CD4-positive, alpha-beta memory T cell (primary cell): Measurements from ENCODE around the gene HID1. TPM values are rescaled to one million over a fixed set of nuclear protein-coding genes. Genes with fewer than 3 reads are reported as not detected.
A peak's percentile ranks its signal among the peaks of the same experiment; 100 is the strongest.
"Not testable (repeated sequence)": the region's sequence is repeated elsewhere in the genome, so short reads cannot be mapped to it uniquely, and the experiment has no call there.

Experiments
- CTCF ChIA-PET: fragments of 350-600 bp; sonication (Branson Sonifier 250); formaldehyde crosslinking; loops from one replicate; lab custom pipeline; 2021; ENCODE audit warnings: inconsistent platforms; ENCODE audit not compliant: partially characterized antibody; lab: Charles Lee
- POLR2A ChIA-PET: fragments of 350-600 bp; sonication (Branson Sonifier 250); formaldehyde crosslinking; loops from one replicate; lab custom pipeline; 2021; ENCODE audit not compliant: partially characterized antibody; lab: Charles Lee
- DNase-seq, 5 donors: peaks; one replicate each; pipeline versions ENCODE4 v3.0.0 to v3.0.0-alpha.2; 2020 to 2022; ENCODE audit warnings: mixed read lengths in 1 of 5
- H3K27ac ChIP-seq: one replicate; pipeline ENCODE4 v1.7.0; 2013; ENCODE audit warnings: low read depth, low read length
- H3K27me3 ChIP-seq: 2 replicates; pipeline ENCODE4 v1.7.0; 2013; ENCODE audit warnings: mild to moderate bottlenecking, low read length, moderate library complexity; ENCODE audit not compliant: insufficient read depth
- H3K36me3 ChIP-seq: 2 replicates; pipeline ENCODE4 v1.7.0; 2013; ENCODE audit warnings: mild to moderate bottlenecking, low read length, moderate library complexity; ENCODE audit not compliant: insufficient read depth
- H3K4me1 ChIP-seq: 2 replicates; pipeline ENCODE4 v1.7.0; 2013; ENCODE audit warnings: mild to moderate bottlenecking, low read length, moderate library complexity; ENCODE audit not compliant: insufficient read depth
- H3K4me3 ChIP-seq, 2 donors: one replicate each; pipeline ENCODE4 v1.7.0; 2013; ENCODE audit warnings: low read length in 2 of 2, mild to moderate bottlenecking in 1 of 2
- H3K9me3 ChIP-seq, 2 donors: one replicate each; pipeline ENCODE4 v1.7.0; 2013; ENCODE audit warnings: low read length in 2 of 2, control low read depth in 1 of 2; ENCODE audit not compliant: control insufficient read depth in 1 of 2
- H3K27ac Mint-ChIP-seq, 7 donors: one replicate each; pipeline ENCODE4 v1.8.0; 2020 to 2021; ENCODE audit warnings: mixed read lengths in 7 of 7, mild to moderate bottlenecking in 6 of 7, inconsistent platforms in 3 of 7, moderate library complexity in 3 of 7
- H3K27me3 Mint-ChIP-seq, 2 donors: one replicate each; pipeline ENCODE4 v1.8.0; 2020 to 2021; ENCODE audit warnings: mixed read lengths in 2 of 2
- H3K36me3 Mint-ChIP-seq, 2 donors: one replicate each; pipeline ENCODE4 v1.8.0; 2020 to 2021; ENCODE audit warnings: mixed read lengths in 2 of 2, inconsistent platforms in 1 of 2, mild to moderate bottlenecking in 1 of 2
- H3K4me1 Mint-ChIP-seq, 4 donors: one replicate each; pipeline ENCODE4 v1.8.0; 2020 to 2021; ENCODE audit warnings: mixed read lengths in 4 of 4, mild to moderate bottlenecking in 1 of 4
- H3K4me3 Mint-ChIP-seq, 8 donors: one replicate each; pipeline ENCODE4 v1.8.0; 2020 to 2021; ENCODE audit warnings: mixed read lengths in 8 of 8, mild to moderate bottlenecking in 7 of 8, moderate library complexity in 6 of 8, inconsistent platforms in 3 of 8
- H3K9me3 Mint-ChIP-seq, 8 donors: one replicate each; pipeline ENCODE4 v1.8.0; 2020 to 2021; ENCODE audit warnings: mixed read lengths in 8 of 8, mild to moderate bottlenecking in 5 of 8, inconsistent platforms in 3 of 8, moderate library complexity in 1 of 8
- intact Hi-C: fragments of 100-400 bp; cut with micrococcal nuclease; formaldehyde crosslinking; loops from one replicate; pipeline ENCODE4 v1.15.1; 2023
- polyA plus RNA-seq, 2 donors: library from polyadenylated mRNA; unstranded; fragments of 300-500 nt; fragmentation: Illumina TruSeq; gene quantifications; one replicate each; pipeline ENCODE4 v1.2.3, GENCODE V29; 2021
- total RNA-seq, 2 experiments: library from RNA; stranded (reverse); gene quantifications; one replicate each; pipeline ENCODE4 v1.2.3, GENCODE V29; 2021

The HID1 gene
- total and polyA plus RNA-seq, 4 experiments from 2014 or later: 3.0 to 19.5 (median 11.3) TPM

DNA sequence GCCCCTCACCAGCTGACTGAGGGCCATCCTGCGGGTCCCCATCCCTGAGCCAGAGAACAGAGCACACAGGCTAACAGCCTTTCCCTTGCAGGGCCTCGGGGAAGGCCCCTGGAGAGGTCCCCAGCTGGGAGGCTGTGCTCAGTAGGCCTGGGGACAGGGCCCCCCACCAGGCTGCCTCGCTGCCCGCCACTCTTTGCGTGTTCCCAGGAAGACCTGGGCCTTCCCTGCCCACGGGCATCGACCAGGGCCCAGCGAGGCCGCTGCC lies 785 bp downstream of the HID1 start:
- DNase-seq: no peak
- Histone ChIP-seq H3K27me3 (no peaks in the 10 kb centered on the region), H3K36me3 (no peaks in the 10 kb centered on the region), H3K9me3 (no peaks in the 10 kb centered on the region), H3K4me3 (peak overlapping the region in 1 of 2 donors; percentile 62), H3K4me1 (peaks cover 15% of the 10 kb centered on the region), H3K27ac (no peak overlapping the region)
- Mint-ChIP-seq H3K27me3 (peaks cover 3 to 5% of the 10 kb centered on the region in 2 donors), H3K36me3 (no peaks in the 10 kb centered on the region), H3K4me3 (peak overlapping the region in 7 of 8 donors; percentile 56 to 92 (median 71)), H3K4me1 (peaks cover 4 to 11% (median 7%) of the 10 kb centered on the region in 4 donors), H3K27ac (peak overlapping the region in 2 of 7 donors; percentile 52 to 57), H3K9me3 (no peaks in the 10 kb centered on the region)
- intact Hi-C loops: loop anchor here (1.0 to 2.0 kb wide), 2 partner anchors 16 to 75 kb away; partner anchors contain the start of genes ATP5PD, CDR2L and KCTD2
- POLR2A ChIA-PET: interaction anchor here (1.3 to 3.0 kb wide), 9 partner anchors 11 to 233 kb away, joined by 4 to 25 read pairs (median 5); partner anchors contain the start of genes CDR2L and MRPL58
- CTCF ChIA-PET: interaction anchor here (1.5 to 6.6 kb wide), 3 partner anchors 13 to 142 kb away, joined by 8 to 80 read pairs (median 8); partner anchors contain the start of gene CDR2L

- Histone ChIP-seq H3K9me3 (no peaks in the 10 kb centered on the region), H3K4me3 (no peak overlapping the region), H3K4me1 (peaks cover 15% of the 10 kb centered on the region), H3K36me3 (no peaks in the 10 kb centered on the region), H3K27ac (no peak overlapping the region), H3K27me3 (no peaks in the 10 kb centered on the region)
- intact Hi-C loops: no loop called here
- ChIA-PET CTCF (interaction anchor here (1.5 to 6.6 kb wide), 3 partner anchors 12 to 142 kb away, joined by 8 to 80 read pairs (median 8); partner anchors contain the start of gene CDR2L), POLR2A (interaction anchor here (1.4 to 2.3 kb wide), 6 partner anchors 10 to 231 kb away, joined by 4 to 12 read pairs (median 6); partner anchors contain the start of gene CDR2L)
- no peak for DNase-seq
- Mint-ChIP-seq H3K9me3 (no peaks in the 10 kb centered on the region), H3K27me3 (peaks cover 3 to 5% of the 10 kb centered on the region in 2 donors), H3K27ac (peak overlapping the region in 4 of 7 donors; percentile 52 to 74 (median 64)), H3K36me3 (no peaks in the 10 kb centered on the region), H3K4me1 (peaks cover 4 to 11% (median 7%) of the 10 kb centered on the region in 4 donors), H3K4me3 (peak overlapping the region in 7 of 8 donors; percentile 56 to 92 (median 69))
Observed at GRCh38 chr17:74971069-74971841, 1.3 kb downstream of the HID1 start.

DNA sequence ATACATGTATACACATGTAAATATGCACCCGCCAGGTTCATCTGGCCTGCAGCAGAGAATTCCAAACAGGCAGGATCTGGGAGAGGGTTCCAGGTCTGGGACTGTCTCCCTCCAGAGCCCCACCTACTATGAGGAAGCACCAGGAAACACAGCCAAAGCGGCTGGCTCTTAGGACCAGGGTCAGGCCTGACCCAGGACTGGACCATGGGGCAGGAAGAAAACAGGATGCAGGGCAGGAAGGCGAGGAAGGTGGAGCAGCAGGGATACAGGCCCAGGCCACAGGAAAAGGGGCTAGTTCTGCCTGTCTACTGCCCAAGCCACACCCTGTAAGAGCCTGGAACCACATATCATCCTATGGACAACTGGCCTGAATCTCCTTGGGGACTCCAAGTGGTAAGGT lies 2.2 kb downstream of the HID1 start:
- Histone ChIP-seq H3K9me3 (no peaks in the 10 kb centered on the region), H3K27ac (no peak overlapping the region), H3K4me3 (no peak overlapping the region), H3K36me3 (no peaks in the 10 kb centered on the region), H3K4me1 (peaks cover 15% of the 10 kb centered on the region), H3K27me3 (no peaks in the 10 kb centered on the region)
- Mint-ChIP-seq H3K4me1 (peaks cover 4 to 11% (median 7%) of the 10 kb centered on the region in 4 donors), H3K9me3 (no peaks in the 10 kb centered on the region), H3K27me3 (peaks cover 3 to 5% of the 10 kb centered on the region in 2 donors), H3K4me3 (peak overlapping the region in 5 of 8 donors; percentile 27 to 81 (median 56)), H3K36me3 (no peaks in the 10 kb centered on the region), H3K27ac (peak overlapping the region in 1 of 7 donors; percentile 57)
- DNase-seq: no peak
- CTCF ChIA-PET: interaction anchor here (0.7 to 6.6 kb wide), 2 partner anchors 11 to 555 kb away, joined by 3 to 80 read pairs; no protein-coding TSS in a partner anchor
- intact Hi-C loops: no loop called here
- POLR2A ChIA-PET: interaction anchor here (1.8 kb wide), 1 partner anchor 9 kb away, joined by 8 read pairs; no protein-coding TSS in a partner anchor

GRCh38 chr17:74969501-74969900 lies 3.1 kb downstream of the HID1 start:
- not testable (repeated sequence) for H3K27ac ChIP-seq, H3K9me3 Mint-ChIP-seq, DNase-seq, H3K27me3 Mint-ChIP-seq, H3K4me3 ChIP-seq, H3K36me3 Mint-ChIP-seq, H3K9me3 ChIP-seq, H3K36me3 ChIP-seq, H3K27me3 ChIP-seq, H3K27ac Mint-ChIP-seq, H3K4me3 Mint-ChIP-seq
- intact Hi-C loops: loop anchor here (10.0 kb wide), 1 partner anchor 445 kb away; no protein-coding TSS in a partner anchor
- H3K4me1 Mint-ChIP-seq: peaks cover 4 to 11% (median 7%) of the 10 kb centered on the region in 4 donors
- ChIA-PET POLR2A (interaction anchor here (1.0 kb wide), 1 partner anchor 67 kb away, joined by 3 read pairs; no protein-coding TSS in a partner anchor), CTCF (interaction anchor here (0.7 to 6.6 kb wide), 3 partner anchors 10 to 555 kb away, joined by 3 to 80 read pairs (median 3); no protein-coding TSS in a partner anchor)
- H3K4me1 ChIP-seq: peaks cover 15% of the 10 kb centered on the region

- Histone ChIP-seq H3K36me3 (no peaks in the 10 kb centered on the region), H3K27me3 (no peaks in the 10 kb centered on the region), H3K4me3 (no peak overlapping the region), H3K9me3 (no peaks in the 10 kb centered on the region), H3K4me1 (peaks cover 15% of the 10 kb centered on the region), H3K27ac (no peak overlapping the region)
- Mint-ChIP-seq H3K36me3 (no peaks in the 10 kb centered on the region), H3K4me3 (peak overlapping the region in 1 of 8 donors; percentile 26), H3K4me1 (peaks cover 4 to 11% (median 6%) of the 10 kb centered on the region in 4 donors), H3K27me3 (no peaks in the 10 kb centered on the region), H3K9me3 (no peaks in the 10 kb centered on the region), H3K27ac (no peak overlapping the region)
- CTCF ChIA-PET: interaction anchor here (6.6 kb wide), 1 partner anchor 9 kb away, joined by 80 read pairs; no protein-coding TSS in a partner anchor
- POLR2A ChIA-PET: no interaction called here
- no peak for DNase-seq
- intact Hi-C loops: loop anchor here (10.0 kb wide), 1 partner anchor 446 kb away; no protein-coding TSS in a partner anchor
Observed at GRCh38 chr17:74968361-74968780, 4.2 kb downstream of the HID1 start.

DNA sequence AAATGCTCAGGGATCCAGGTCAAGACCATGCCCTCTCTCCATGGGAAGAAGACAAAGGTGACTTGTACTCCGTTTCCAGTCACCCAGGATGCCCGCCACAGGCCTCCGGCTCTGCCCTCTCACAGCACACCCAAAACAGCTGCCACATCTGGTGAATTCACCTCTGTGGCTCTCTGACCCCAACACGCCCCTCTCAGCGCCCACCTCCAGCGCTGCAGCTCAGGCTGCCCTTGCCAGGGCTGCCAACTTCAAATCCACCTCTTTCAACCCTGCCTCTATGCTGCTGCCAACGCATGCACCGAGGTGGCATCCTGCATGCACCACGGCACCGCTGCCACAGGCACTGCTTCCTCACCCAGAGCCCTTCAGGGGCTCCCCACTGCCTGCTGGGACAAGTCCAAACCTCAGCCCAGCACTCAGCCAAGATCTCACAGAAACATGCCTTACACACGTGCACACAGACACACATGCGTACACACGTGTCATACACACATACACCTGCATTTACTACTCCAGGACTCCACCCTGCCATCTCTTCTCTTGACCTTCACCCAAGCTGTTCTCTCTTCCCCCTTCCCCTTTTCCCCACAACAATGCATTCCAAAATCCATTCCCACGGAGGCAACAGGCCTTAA lies 7.5 kb downstream of the HID1 start:
- DNase-seq: no peak
- intact Hi-C loops: loop anchor here (10.0 kb wide), 1 partner anchor 450 kb away; no protein-coding TSS in a partner anchor

More for the DNA sequence above, 7.5 kb downstream of the HID1 start:
- Mint-ChIP-seq H3K4me1 (peaks cover 3 to 11% (median 5%) of the 10 kb centered on the region in 4 donors), H3K27me3 (no peaks in the 10 kb centered on the region), H3K27ac (peak overlapping the region in 2 of 7 donors; percentile 34 to 50), H3K36me3 (no peaks in the 10 kb centered on the region), H3K9me3 (no peaks in the 10 kb centered on the region), H3K4me3 (no peak overlapping the region)
- no peaks in the 10 kb centered on the region for H3K27me3 ChIP-seq
- H3K4me3 ChIP-seq: no peak overlapping the region
- no peaks in the 10 kb centered on the region for H3K36me3 ChIP-seq
- ChIA-PET POLR2A (no interaction called here), CTCF (no interaction called here)
- no peaks in the 10 kb centered on the region for H3K9me3 ChIP-seq
- H3K4me1 ChIP-seq: peaks cover 6% of the 10 kb centered on the region
- H3K27ac ChIP-seq: no peak overlapping the region
